ENCODE data around the gene KDM1B. TPM values are rescaled to one million over a fixed set of nuclear protein-coding genes. Genes with fewer than 3 reads are reported as not detected.
"Not testable (repeated sequence)": the region's sequence is repeated elsewhere in the genome, so short reads cannot be mapped to it uniquely, and the experiment has no call there.

Gene KDM1B
- total and polyA plus RNA-seq, 9 donors: 4.7 to 21.7 (median 13.7) TPM

DNA sequence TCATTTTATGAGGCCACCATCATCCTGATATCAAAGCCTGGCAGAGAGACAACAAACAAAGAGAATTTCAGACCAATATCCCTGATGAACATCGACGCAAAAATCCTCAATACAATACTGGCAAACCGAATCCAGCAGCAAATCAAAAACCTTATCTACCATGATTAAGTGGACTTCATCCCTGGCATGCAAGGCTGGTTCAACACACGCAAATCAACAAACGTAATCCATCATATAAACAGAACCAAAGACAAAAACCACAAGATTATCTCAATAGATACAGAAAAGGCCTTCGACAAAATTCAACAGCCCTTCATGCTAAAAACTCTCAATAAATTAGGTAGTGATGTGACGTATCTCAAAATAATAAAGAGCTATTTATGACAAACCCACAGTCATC lies 76.6 kb downstream of the KDM1B start:
- H3K27ac ChIP-seq; H3K9me3 ChIP-seq; intact Hi-C loops (cut with DNase I); H3K36me3 ChIP-seq; H3K27me3 ChIP-seq; H3K4me1 ChIP-seq (ENCODE audit: insufficient read depth); H3K4me3 ChIP-seq; DNase-seq: not testable (repeated sequence)
- WGBS, 3 donors: 97 to 98% (median 97%) methylated on average over 7 of the region's 7 CpGs

GRCh38 chr6:18233770-18234169 lies 78.5 kb downstream of the KDM1B start:
- intact Hi-C loops (cut with DNase I); H3K36me3 ChIP-seq; DNase-seq; H3K27ac ChIP-seq; H3K4me1 ChIP-seq (ENCODE audit: insufficient read depth); H3K27me3 ChIP-seq; H3K9me3 ChIP-seq; H3K4me3 ChIP-seq: not testable (repeated sequence)
- 97 to 100% (median 100%) methylated on average over 3 to 4 of the region's 4 CpGs for WGBS, 3 donors

GRCh38 chr6:18234564-18234963 lies 79.3 kb downstream of the KDM1B start:
- TF ChIP-seq POLR2A (IDR thresholded peaks at IDR 0.05): no peak
- TF ChIP-seq, protein P1, sequence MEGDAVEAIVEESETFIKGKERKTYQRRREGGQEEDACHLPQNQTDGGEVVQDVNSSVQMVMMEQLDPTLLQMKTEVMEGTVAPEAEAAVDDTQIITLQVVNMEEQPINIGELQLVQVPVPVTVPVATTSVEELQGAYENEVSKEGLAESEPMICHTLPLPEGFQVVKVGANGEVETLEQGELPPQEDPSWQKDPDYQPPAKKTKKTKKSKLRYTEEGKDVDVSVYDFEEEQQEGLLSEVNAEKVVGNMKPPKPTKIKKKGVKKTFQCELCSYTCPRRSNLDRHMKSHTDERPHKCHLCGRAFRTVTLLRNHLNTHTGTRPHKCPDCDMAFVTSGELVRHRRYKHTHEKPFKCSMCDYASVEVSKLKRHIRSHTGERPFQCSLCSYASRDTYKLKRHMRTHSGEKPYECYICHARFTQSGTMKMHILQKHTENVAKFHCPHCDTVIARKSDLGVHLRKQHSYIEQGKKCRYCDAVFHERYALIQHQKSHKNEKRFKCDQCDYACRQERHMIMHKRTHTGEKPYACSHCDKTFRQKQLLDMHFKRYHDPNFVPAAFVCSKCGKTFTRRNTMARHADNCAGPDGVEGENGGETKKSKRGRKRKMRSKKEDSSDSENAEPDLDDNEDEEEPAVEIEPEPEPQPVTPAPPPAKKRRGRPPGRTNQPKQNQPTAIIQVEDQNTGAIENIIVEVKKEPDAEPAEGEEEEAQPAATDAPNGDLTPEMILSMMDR (IDR thresholded peaks at IDR 0.05): no peak
- TF ChIP-seq EP300 (IDR thresholded peaks at IDR 0.05): no peak
- H3K36me3 ChIP-seq: no peaks in the 10 kb centered on the region
- no peaks in the 10 kb centered on the region for H3K4me1 ChIP-seq (ENCODE audit: insufficient read depth)
- no peak overlapping the region for H3K4me3 ChIP-seq
- DNase-seq: no peak
- intact Hi-C loops (cut with DNase I): no loop called here
- no peaks in the 10 kb centered on the region for H3K27me3 ChIP-seq
- no peaks in the 10 kb centered on the region for H3K9me3 ChIP-seq
- no peak overlapping the region for H3K27ac ChIP-seq
- 91 to 96% (median 95%) methylated on average over 1 of the region's 1 CpG for WGBS, 3 donors

GRCh38 chr6:18235524-18235923 lies 80.3 kb downstream of the KDM1B start:
- intact Hi-C loops (cut with DNase I): no loop called here
- no peak overlapping the region for H3K4me3 ChIP-seq
- no peaks in the 10 kb centered on the region for H3K27me3 ChIP-seq

DNA sequence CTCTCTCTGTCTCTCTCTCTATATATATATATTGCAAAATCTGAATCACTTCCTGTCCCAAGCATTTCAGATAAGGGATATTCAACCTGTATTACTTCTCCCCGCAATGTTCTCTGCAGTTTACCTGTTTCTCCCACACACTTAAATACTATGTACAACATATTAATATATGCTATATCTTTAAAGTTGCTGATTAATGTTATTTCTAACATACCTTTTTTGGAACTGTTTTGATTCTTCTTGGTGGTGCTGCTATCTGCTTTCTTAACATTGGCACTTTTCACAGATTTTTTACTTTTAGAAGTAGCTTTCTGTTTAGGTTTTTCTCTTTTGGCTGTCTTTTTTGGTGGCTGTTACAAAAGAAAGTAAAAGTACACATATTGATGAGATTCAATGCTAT lies 81.9 kb downstream of the KDM1B start:
- DNase-seq: no peak
- TF ChIP-seq POLR2A (IDR thresholded peaks at IDR 0.05): no peak
- TF ChIP-seq EP300 (IDR thresholded peaks at IDR 0.05): no peak
- TF ChIP-seq, protein P1 (IDR thresholded peaks at IDR 0.05): no peak
- intact Hi-C loops (cut with DNase I): no loop called here
- H3K4me1 ChIP-seq (ENCODE audit: insufficient read depth): no peaks in the 10 kb centered on the region
- H3K27me3 ChIP-seq: no peaks in the 10 kb centered on the region
- H3K27ac ChIP-seq: no peak overlapping the region
- H3K36me3 ChIP-seq: no peaks in the 10 kb centered on the region
- WGBS, 3 donors: 98 to 100% (median 100%) methylated on average over 1 of the region's 1 CpG
- no peaks in the 10 kb centered on the region for H3K9me3 ChIP-seq
- H3K4me3 ChIP-seq: no peak overlapping the region

More at GRCh38 chr6:18235524-18235923, 80.3 kb downstream of the KDM1B start:
- no peak overlapping the region for H3K27ac ChIP-seq
- no peaks in the 10 kb centered on the region for H3K4me1 ChIP-seq (ENCODE audit: insufficient read depth)
- 83 to 98% (median 96%) methylated on average over 3 of the region's 3 CpGs for WGBS, 3 donors
- DNase-seq: no peak
- TF ChIP-seq, protein P1 (IDR thresholded peaks at IDR 0.05): no peak
- no peak for TF ChIP-seq EP300 (IDR thresholded peaks at IDR 0.05)
- no peak for TF ChIP-seq POLR2A (IDR thresholded peaks at IDR 0.05)
- H3K9me3 ChIP-seq: no peaks in the 10 kb centered on the region
- H3K36me3 ChIP-seq: no peaks in the 10 kb centered on the region

GRCh38 chr6:18240230-18240629 lies 85.0 kb downstream of the KDM1B start:
- 71 to 75% (median 71%) methylated on average over 2 of the region's 2 CpGs for WGBS, 3 donors
- Histone ChIP-seq H3K36me3 (no peaks in the 10 kb centered on the region), H3K27me3 (no peaks in the 10 kb centered on the region), H3K4me1 (ENCODE audit: insufficient read depth) (no peaks in the 10 kb centered on the region), H3K27ac (no peak overlapping the region), H3K9me3 (no peaks in the 10 kb centered on the region), H3K4me3 (no peak overlapping the region)
- intact Hi-C loops (cut with DNase I): no loop called here
- TF ChIP-seq, protein P1 (IDR thresholded peaks at IDR 0.05): no peak
- TF ChIP-seq EP300 (IDR thresholded peaks at IDR 0.05) (no peak), POLR2A (IDR thresholded peaks at IDR 0.05) (no peak)
- no peak for DNase-seq

Measured in ovary (tissue), 9 donors.